Central memory CD4-positive, alpha-beta T cell (primary cell): ENCODE data around the gene FAM170B.

Experiments
- DNase-seq: peaks from one replicate; pipeline ENCODE4 v3.0.0; 2022

The FAM170B gene

DNA sequence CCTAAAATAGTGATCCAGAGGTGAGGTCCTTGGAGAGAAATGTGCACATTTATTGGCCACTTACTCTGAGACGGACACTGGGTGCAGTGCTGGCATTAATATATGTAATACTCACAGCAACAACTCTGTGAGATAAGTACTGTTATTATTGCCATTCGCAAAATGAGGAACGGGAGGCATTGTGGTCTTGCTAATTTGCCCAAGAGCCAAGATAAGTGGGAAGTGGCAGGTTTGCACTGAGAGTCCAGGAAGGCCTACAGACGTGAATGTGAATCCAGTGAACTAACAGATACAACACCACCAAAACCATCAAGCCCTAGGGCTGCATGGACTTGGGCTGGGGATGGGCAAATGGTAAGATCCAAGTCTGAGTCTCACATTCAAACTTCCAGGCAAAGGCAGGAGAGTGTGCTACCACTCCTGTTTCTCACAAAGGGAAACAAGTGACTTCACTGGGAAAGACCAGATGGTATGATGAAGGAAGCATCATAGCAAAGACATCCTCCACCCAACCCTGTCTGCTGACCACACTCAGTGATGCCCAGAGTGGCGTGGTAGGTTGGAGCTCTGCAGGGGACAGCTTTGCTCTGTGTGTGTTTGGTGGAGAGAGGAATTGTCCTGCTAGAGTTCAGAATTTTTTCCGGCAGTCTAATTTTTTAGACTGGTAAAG is 35.1 kb upstream of the FAM170B start:
- no peak for DNase-seq

- no peak for DNase-seq
These were observed 34.3 kb upstream of the FAM170B start for GRCh38 chr10:49168171-49168540.

DNA sequence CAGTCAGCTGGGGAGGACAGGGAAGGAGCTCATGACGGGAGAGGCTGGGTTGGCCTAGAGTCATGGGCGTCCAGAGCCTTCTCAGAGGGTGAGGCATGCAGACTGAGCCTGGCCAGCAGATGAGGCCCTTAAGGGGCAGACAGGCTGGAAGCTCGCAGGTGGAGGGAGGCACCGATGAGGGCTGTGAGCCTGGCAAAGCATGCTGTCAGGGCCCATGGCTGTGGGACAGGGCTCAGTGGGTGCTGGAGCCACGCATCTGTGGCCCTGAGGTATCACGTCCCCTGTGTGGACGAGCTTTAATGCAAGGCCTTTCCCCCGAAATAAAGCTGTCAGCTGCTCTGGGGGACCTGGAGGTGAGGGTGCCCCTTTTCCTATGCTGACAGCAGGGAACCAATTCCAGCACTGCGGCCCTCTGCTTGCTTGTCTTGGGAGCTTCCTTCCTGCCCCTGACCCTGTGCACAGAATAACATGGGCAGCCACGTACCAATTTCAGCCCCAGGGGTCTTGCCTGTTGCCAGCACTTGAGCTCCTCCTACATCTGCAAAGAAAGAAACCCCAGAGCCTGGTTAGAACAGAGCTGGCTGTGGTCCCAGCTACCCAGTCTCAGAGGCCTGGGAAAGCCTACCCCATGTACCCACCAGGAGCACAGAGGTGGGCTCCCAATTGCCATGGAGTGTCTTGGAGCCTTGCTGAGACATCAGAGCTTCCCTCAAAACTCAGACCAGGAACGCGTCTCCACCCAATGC is 33.8 kb upstream of the FAM170B start:
- DNase-seq: no peak

DNA sequence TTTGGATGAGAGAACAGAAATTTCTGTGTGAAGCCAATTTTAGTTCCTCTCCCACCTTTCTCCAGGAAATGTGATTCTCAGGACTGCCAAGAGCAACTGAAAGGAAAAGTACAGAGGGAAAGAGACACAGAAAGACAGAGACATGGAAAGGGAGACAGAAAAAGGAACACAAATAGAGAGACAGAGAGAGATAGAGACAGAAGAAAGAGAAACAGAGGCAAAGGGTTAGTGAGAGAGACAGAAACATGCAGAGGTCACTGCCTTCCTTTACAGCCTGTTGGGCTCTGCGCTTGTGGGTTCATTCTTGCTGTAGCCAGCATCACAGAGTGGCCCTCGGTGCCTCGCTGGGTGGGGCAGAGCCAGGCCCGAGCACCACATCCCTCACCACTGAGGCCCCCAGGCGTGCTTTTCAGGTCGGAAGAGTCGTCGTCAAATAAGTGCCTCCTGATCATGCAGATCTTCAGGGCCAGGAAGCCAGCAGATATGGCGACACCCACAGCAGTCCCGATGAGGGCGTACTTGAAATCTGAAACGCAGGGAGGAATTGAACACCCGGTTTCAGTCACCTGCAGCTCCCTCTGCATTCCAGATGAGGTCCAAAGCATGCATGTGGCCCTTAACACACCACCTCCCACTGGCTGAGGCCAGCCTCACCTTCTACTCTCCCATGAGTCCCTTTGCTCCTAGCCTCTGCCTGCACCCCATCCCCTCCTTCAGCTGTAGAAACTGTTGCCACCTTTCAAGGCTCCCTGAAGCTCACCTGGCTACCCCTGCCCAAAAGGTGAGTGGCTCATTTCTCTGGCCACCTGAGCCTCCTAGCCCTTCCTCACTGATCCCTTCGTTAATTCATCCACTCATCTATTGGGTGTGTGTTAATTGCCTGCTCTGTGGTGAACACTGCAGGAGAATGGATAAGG is 32.9 kb upstream of the FAM170B start:
- no peak for DNase-seq

- DNase-seq: no peak
These were observed 32.1 kb upstream of the FAM170B start for GRCh38 chr10:49165821-49166483.

DNA sequence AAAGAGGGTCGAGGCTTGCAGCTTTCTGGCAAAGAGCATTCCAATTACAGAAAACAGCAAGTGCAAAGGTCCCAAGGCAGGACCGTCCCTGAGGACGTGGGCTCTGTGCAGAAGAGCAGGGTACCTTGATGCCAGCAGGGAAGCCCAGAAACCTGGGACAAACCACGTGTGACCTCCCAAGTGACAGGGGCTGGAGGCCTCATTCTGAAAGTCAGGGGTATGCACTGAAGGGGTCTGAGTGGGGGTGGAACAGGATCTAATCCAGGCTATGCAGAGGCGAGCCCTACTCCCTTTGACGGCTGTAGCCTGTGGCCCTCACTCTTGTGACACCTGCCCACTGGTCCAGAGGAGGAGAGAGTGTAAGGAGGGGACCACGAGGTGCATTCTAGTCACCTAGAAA is 31.4 kb upstream of the FAM170B start:
- DNase-seq: no peak

GRCh38 chr10:49164559-49165188 is 30.9 kb upstream of the FAM170B start:
- no peak for DNase-seq

DNA sequence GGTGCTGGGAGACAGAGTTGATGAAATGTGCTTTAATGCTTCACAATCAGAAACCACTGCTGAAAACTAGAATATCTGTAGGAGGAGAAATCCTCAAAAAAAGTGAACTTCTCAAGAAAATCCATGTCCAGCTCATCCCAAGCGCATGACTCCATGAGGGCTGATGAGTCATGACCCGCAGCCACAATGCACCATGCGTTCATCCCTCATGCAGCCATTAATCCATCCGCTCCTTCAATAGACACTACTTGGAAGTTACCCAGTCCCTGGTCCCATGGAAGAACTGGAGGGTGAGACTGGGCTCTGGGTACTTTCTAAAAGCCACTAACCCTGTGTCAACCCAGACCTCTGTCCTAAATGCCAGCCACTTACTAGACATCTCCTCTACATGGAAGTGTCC is 29.9 kb upstream of the FAM170B start:
- no peak for DNase-seq

DNA sequence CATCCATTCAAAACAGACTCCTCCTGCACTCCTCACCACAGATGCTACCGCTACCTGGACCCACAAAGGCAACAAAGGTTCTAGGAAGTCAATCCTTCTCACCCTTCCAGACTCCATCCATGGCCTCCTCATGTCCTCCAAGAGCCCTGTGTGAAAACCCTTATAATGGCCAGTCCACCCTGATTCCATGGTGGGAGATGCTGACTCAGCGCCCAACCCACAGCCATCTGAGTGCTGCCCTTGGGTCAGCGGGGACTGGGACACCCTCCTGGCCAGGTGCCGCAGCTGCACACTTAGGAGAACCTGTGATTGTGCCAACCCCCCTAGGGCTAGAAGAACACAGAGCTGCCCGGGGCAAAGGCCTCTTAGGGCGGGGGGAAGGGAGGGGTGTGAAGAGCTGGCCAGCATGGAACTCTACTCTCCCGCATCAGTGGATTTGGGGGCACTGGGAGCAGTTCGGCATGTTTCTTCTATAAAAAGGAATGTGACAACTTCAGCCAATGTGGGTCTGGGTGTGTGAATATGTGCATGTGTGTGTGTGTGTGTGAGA is 29.0 kb upstream of the FAM170B start:
- no peak for DNase-seq

GRCh38 chr10:49162063-49162462 is 28.2 kb upstream of the FAM170B start:
- DNase-seq: no peak

DNA sequence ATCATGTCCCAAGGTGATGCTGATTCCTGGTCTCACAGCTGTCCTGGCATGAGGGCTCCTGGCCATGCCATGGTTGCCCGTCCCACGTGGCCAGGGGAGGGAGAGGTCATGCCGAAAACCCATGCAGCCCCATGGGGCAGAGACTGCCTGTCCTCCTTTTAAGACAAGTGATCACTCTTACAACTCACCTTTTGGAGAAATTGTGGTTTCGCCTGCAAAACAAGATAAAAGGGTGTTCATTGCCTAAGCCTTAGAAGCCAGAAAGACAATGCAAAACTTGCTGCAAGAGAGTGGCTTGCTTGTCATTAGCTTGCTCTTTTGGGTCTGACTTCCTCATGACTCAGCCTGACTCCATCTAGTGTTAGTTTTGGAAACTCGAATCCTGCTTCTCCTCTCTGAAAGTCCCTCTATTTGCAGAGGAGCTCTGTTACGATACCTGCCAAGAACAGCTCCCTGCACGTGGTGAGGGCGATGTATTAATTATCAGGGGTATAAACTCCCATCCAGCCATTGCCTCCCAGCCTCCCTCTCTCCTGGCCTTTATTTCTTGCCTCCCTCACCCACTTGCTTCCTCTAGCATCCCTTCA is 27.7 kb upstream of the FAM170B start:
- no peak for DNase-seq

DNA sequence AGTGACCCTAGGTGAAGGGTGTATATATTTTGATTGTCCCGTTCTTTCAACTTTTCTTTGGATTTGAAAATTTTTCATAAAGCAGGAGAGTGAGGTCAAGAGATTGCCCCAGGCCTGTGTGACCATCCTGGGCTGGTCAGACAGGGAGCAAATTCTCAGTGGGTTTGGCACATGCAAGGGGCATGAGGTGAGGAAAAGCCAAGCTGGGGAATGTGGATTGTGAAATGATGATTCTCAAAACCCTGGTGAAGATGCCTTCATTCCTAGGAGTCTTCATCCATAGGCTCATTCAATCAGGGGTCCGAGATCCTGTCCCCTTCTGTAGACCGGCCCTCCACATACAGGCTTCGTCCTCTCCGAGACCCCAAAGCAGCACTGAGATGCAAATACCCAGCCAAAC is 27.0 kb upstream of the FAM170B start:
- DNase-seq: no peak

DNA sequence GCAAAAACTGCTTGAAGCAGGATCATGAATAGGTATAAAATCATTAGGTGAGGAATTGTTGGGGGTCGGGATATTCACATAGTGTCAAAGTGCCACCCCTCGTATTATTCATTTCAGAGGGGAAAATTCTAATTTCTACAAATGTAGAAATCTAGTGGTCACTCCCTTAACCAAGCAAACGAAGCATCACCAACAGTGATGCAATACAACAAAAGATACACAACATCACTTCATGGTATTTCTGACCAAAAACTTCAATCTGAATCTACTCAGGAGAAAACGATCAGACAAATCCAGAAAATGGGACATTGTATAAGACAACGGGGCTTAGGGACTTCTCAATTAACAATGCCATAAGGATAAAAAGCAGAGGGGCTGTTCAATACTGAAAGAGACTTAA is 26.3 kb upstream of the FAM170B start:
- DNase-seq: no peak

- DNase-seq: no peak
These were observed 25.1 kb upstream of the FAM170B start for GRCh38 chr10:49158915-49159314.

- no peak for DNase-seq
These were observed 24.6 kb upstream of the FAM170B start for GRCh38 chr10:49158404-49158803.

DNA sequence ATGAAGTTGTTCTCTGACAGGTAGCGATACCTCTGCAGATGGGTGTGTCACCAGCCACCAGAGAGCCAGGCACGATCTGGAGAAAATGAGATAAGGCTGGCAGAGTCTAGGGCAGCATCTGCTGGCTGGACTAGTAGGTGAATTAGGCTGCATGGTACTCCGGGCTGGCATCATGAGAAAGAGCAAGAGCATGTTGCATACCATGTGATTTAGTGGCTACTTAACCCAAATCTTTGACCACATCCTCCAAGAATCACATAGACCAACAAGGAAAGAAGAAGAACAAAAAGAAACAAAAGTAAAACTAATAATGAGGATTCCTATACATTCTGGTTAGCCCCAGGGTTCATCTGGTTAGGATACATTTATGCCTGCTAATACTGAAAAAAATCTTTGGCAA is 23.4 kb upstream of the FAM170B start:
- no peak for DNase-seq

DNA sequence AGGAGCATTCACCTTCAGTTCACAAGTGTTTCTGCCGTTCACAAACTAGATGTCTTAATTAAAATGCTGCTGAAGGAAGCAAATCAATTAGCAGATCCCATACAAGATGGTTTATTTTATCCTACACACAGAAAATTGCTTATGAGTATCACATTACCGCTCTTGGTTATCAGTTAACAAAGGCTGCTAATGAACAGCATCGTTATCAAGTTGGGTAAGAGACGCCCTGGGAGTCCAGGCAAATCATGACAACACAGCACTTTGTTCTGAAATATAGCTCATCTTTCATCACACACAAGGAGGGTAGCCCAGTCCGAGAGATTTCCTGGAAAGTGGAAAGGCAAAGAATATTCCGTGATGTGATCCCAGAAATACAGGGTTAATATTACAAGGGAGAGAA is 20.8 kb upstream of the FAM170B start:
- DNase-seq: no peak

GRCh38 chr10:49153971-49154370 is 20.1 kb upstream of the FAM170B start:
- no peak for DNase-seq

DNA sequence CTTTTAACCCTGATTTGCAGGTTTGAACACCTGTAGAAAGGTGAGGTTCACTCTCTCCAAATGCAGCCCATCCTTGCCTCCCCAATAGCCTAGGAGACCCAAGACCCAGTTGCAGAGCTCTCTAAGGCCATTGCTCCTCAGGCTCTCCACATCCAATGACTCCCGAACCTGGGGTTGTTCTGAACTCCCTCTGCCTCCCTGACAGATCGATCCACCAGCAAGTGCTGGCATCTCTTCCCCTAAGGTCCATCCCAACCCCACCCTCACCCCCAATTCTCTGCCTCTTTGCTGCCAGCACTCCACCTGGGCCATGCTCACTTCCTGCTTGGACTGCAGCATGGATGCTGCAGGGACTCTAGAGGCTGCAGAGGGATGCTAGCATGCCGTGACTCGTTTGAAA is 19.3 kb upstream of the FAM170B start:
- DNase-seq: no peak

DNA sequence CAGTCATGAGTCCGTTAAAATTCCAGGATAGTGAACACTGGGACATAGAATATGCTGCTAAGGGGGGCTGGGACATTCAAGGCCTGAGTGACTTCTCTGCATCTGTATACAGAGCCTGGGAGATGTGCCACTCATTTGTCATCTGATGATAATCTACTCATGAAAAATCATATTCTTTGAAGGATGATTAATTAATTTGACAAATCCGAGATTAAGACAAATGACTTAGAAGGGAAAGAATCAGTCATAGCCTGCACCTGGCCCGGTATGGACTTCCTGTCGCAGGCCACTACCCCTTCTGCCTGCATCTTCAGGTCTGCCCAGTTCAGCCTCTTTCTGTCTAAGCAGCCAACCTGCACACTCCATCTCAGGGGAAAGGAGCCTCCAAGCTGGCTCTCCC is 18.8 kb upstream of the FAM170B start:
- DNase-seq: no peak

DNA sequence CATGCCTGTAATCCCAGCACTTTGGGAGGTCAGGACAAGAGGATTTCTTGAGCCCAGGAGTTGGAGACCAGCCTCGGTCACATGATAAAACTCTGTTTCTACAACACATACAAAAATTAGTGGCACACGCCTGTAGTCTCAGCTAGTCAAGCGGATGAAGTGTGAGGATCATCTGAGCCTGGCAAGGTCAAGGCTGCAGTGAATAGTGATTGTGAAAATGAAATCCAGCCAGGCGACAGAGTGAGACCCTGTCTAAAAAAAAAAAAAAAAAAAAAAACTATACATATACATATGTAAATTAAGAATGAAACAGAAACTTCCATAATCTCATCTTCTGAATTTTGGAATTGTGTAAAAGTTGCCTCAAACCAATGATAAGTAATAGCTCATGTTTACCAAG is 18.2 kb upstream of the FAM170B start:
- no peak for DNase-seq

DNA sequence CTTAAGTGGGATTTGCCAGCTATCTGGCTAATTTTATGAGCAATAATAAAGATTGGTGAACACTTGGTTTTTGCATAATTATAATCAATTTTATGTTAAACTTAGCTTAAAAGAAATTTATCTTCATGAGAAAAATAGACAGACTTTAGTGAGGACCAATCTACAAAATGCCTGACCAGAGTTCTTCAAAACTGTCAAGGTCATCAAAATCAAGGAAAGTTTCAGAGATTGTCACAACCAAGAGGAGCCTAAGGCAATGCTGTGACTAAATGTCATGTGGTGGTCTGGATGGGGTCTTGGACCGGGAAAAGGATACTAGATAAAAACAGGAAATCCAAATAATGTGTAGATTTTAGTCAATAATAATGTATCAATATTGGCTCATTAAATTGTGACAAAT is 17.7 kb upstream of the FAM170B start:
- DNase-seq: no peak
